GM18526 (cell line): ENCODE results near the gene KCNC4.

ENCODE experiments used
- POLR2A ChIP-seq: IDR thresholded peaks from 3 replicates; pipeline ENCODE4 v1.6.1; 2011; ENCODE audit not compliant: insufficient read length; ENCODE audit errors: extremely low read depth

The KCNC4 gene

GRCh38 chr1:110209715-110210603 is at the start of gene KCNC4:
TSS of gene KCNC4 (plus strand) at chr1:110210314. CDS start at chr1:110211500, 1,186 bp downstream.
- no peak for TF ChIP-seq POLR2A

GRCh38 chr1:110160538-110161100 is 49.5 kb upstream of the KCNC4 start:
- no peak for TF ChIP-seq POLR2A

GRCh38 chr1:110161165-110161564 is 48.9 kb upstream of the KCNC4 start:
- no peak for TF ChIP-seq POLR2A

GRCh38 chr1:110161849-110162248 is 48.3 kb upstream of the KCNC4 start:
- no peak for TF ChIP-seq POLR2A

- TF ChIP-seq POLR2A = no peak
Measured at GRCh38 chr1:110163591-110163990, 46.5 kb upstream of the KCNC4 start.

- no peak for TF ChIP-seq POLR2A
Measured at GRCh38 chr1:110164725-110165350, 45.3 kb upstream of the KCNC4 start.

- TF ChIP-seq POLR2A = no peak
Measured at GRCh38 chr1:110165761-110166231, 44.3 kb upstream of the KCNC4 start.

- TF ChIP-seq POLR2A = no peak
Measured at GRCh38 chr1:110166861-110167260, 43.3 kb upstream of the KCNC4 start.

- no peak for TF ChIP-seq POLR2A
Measured at GRCh38 chr1:110170766-110171733, 39.1 kb upstream of the KCNC4 start.

- no peak for TF ChIP-seq POLR2A
Measured at GRCh38 chr1:110172001-110172400, 38.1 kb upstream of the KCNC4 start.

- no peak for TF ChIP-seq POLR2A
Measured at GRCh38 chr1:110173466-110174105, 36.5 kb upstream of the KCNC4 start.

- TF ChIP-seq POLR2A = no peak
Measured at GRCh38 chr1:110174961-110175360, 35.2 kb upstream of the KCNC4 start.

- TF ChIP-seq POLR2A = no peak
Measured at GRCh38 chr1:110176299-110176956, 33.7 kb upstream of the KCNC4 start.

GRCh38 chr1:110177775-110178174 is 32.3 kb upstream of the KCNC4 start:
- no peak for TF ChIP-seq POLR2A
